Loucy (cell line): ENCODE data around the gene CLDN9.

Experiments
- H2AFZ ChIP-seq: fragments of 200-600 bp; sonication (generic); 2 replicates; pipeline ENCODE4 v1.6.0; 2016; ENCODE audit warnings: antibody characterized with exemption, mild to moderate bottlenecking, low read length, moderate library complexity
- H3F3A ChIP-seq: fragments of 200-600 bp; 2 replicates; pipeline ENCODE4 v1.6.0; 2016; ENCODE audit warnings: antibody characterized with exemption, low read depth, mild to moderate bottlenecking
- H3K27me3 ChIP-seq: fragments of 200-600 bp; sonication (generic); 2 replicates; pipeline ENCODE4 v1.6.1; 2014; ENCODE audit warnings: low read length, mild to moderate bottlenecking; ENCODE audit not compliant: insufficient read depth, poor library complexity, severe bottlenecking
- H3K36me3 ChIP-seq: fragments of 200-600 bp; sonication (generic); 2 replicates; pipeline ENCODE4 v1.6.1; 2016; ENCODE audit warnings: low read length; ENCODE audit not compliant: insufficient read depth
- H3K4me1 ChIP-seq: fragments of 200-600 bp; sonication (generic); 2 replicates; pipeline ENCODE4 v1.5.1; 2014; ENCODE audit warnings: low read length, mild to moderate bottlenecking; ENCODE audit not compliant: insufficient read depth, poor library complexity, severe bottlenecking
- H3K4me2 ChIP-seq: fragments of 200-600 bp; sonication (generic); 2 replicates; pipeline ENCODE4 v1.6.0; 2014; ENCODE audit warnings: antibody characterized with exemption, low read length, low read depth, mild to moderate bottlenecking; ENCODE audit not compliant: poor library complexity, severe bottlenecking
- H3K4me3 ChIP-seq: fragments of 200-600 bp; sonication (generic); 2 replicates; pipeline ENCODE4 v1.5.1; 2014; ENCODE audit warnings: low read length, mild to moderate bottlenecking, mixed read lengths; ENCODE audit not compliant: poor library complexity, severe bottlenecking
- H3K79me2 ChIP-seq: fragments of 200-600 bp; sonication (generic); 2 replicates; pipeline ENCODE4 v1.6.1; 2014; ENCODE audit warnings: low read length; ENCODE audit not compliant: insufficient read depth
- H3K9ac ChIP-seq: fragments of 200-600 bp; sonication (generic); 2 replicates; pipeline ENCODE4 v1.6.0; 2014; ENCODE audit warnings: mild to moderate bottlenecking, low read depth, low read length, moderate library complexity; ENCODE audit not compliant: poor library complexity, severe bottlenecking
- H3K9me2 ChIP-seq: fragments of 200-600 bp; sonication (generic); replicated peaks from 2 replicates; pipeline ENCODE4 v1.6.1; 2016; ENCODE audit warnings: low read depth, low read length, mixed read lengths
- H3K9me3 ChIP-seq: fragments of 200-600 bp; sonication (generic); 2 replicates; pipeline ENCODE4 v1.6.1; 2014; ENCODE audit warnings: mild to moderate bottlenecking, antibody characterized with exemption, low read length, low read depth; ENCODE audit not compliant: insufficient read depth
- H4K20me1 ChIP-seq: fragments of 200-600 bp; sonication (generic); 2 replicates; pipeline ENCODE4 v1.6.0; 2014; ENCODE audit warnings: antibody characterized with exemption, low read length, mild to moderate bottlenecking; ENCODE audit not compliant: insufficient read depth, poor library complexity, severe bottlenecking
- CTCF ChIP-seq: fragments of 200-600 bp; sonication (generic); conservative IDR thresholded peaks from 2 replicates; pipeline ENCODE4 v1.5.1; 2014; ENCODE audit warnings: mild to moderate bottlenecking, antibody characterized with exemption, low read length
- EZH2phosphoT487 ChIP-seq: fragments of 200-600 bp; IDR thresholded peaks from 2 replicates; pipeline ENCODE4 v1.6.1; 2018; ENCODE audit warnings: antibody characterized with exemption, mild to moderate bottlenecking, moderate library complexity, borderline replicate concordance

Gene CLDN9

GRCh38 chr16:3038896-3039295 is 26.2 kb downstream of the CLDN9 start:
- H3K4me1 ChIP-seq: no peaks in the 10 kb centered on the region
- no peaks in the 10 kb centered on the region for H3K79me2 ChIP-seq
- H3K9me3 ChIP-seq: no peaks in the 10 kb centered on the region
- no peak overlapping the region for H3K4me2 ChIP-seq
- TF ChIP-seq EZH2phosphoT487: no peak
- no peak for TF ChIP-seq CTCF
- no peak overlapping the region for H3K4me3 ChIP-seq
- H3K27me3 ChIP-seq: no peaks in the 10 kb centered on the region
- no peak overlapping the region for H2AFZ ChIP-seq
- no peaks in the 10 kb centered on the region for H4K20me1 ChIP-seq
- H3K9me2 ChIP-seq: no peaks in the 10 kb centered on the region
- H3K36me3 ChIP-seq: no peaks in the 10 kb centered on the region
- H3F3A ChIP-seq: no peaks in the 10 kb centered on the region
- H3K9ac ChIP-seq: no peak overlapping the region

DNA sequence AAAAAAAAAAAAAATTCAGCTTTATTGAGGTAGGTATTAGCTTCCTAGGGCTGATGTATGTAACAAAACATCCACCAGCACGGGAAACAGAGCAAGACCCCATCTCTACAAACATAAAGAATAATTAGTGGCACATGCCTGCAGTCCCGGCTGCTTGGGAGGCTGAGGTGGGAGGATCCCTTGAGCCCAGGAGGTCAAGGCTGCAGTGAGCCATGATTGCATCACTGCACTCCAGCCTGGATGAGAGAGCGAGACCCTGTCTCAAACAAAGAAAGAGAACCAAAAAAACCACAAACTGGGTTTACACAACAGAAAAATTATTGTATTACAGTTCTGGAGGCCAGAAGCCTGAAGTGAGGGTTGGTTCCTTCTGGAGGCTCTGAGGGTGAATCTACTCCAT is 29.7 kb downstream of the CLDN9 start:
- Histone ChIP-seq H3K4me1 (no peaks in the 10 kb centered on the region), H4K20me1 (no peaks in the 10 kb centered on the region), H3K27me3 (no peaks in the 10 kb centered on the region), H3K36me3 (no peaks in the 10 kb centered on the region), H3K79me2 (no peaks in the 10 kb centered on the region), H3K4me2 (no peak overlapping the region), H3K9me2 (no peaks in the 10 kb centered on the region), H2AFZ (no peak overlapping the region), H3K9ac (no peak overlapping the region), H3K4me3 (no peak overlapping the region), H3K9me3 (no peaks in the 10 kb centered on the region), H3F3A (no peaks in the 10 kb centered on the region)
- TF ChIP-seq EZH2phosphoT487: no peak
- TF ChIP-seq CTCF: no peak

DNA sequence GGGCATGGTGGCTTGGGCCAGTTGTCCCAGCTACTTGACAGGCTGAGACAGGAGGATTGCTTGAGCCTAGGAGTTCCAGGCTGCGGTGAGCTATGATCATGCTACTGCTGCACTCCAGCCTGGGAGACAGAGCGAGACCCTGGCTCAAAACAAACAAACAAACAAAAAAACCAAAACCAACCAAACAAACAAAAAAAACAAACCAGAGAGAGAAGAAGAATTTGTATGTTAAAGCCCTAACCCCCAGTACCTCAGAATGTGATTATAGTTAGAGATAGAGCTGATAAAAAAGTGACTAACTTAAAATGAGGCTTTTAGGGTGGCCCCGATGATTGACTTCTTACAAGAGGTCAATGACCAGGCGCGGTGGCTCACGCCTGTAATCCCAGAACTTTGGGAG is 32.0 kb downstream of the CLDN9 start:
- H3K9me2 ChIP-seq: no peaks in the 10 kb centered on the region
- no peaks in the 10 kb centered on the region for H4K20me1 ChIP-seq
- no peak overlapping the region for H2AFZ ChIP-seq
- no peak overlapping the region for H3K4me3 ChIP-seq
- no peaks in the 10 kb centered on the region for H3K9me3 ChIP-seq
- H3K4me2 ChIP-seq: no peak overlapping the region
- H3K9ac ChIP-seq: no peak overlapping the region
- H3F3A ChIP-seq: no peaks in the 10 kb centered on the region
- H3K27me3 ChIP-seq: no peaks in the 10 kb centered on the region
- TF ChIP-seq EZH2phosphoT487 (no peak), CTCF (no peak)
- H3K36me3 ChIP-seq: no peaks in the 10 kb centered on the region
- H3K79me2 ChIP-seq: no peaks in the 10 kb centered on the region
- no peaks in the 10 kb centered on the region for H3K4me1 ChIP-seq
